Right renal pelvis (tissue), 4 donors: ENCODE measurements around the gene KNG1. TPM values are rescaled to one million over a fixed set of nuclear protein-coding genes. Genes with fewer than 3 reads are reported as not detected.
A peak's percentile ranks its signal among the peaks of the same experiment; 100 is the strongest.

Experiments
- DNase-seq, 4 donors: peaks; one replicate each; pipeline ENCODE4 v3.0.0-alpha.2; 2013; ENCODE audit warnings: low read depth in 4 of 4, low spot score in 3 of 4, missing footprints in 1 of 4
- polyA plus RNA-seq, 4 donors: library from polyadenylated mRNA; unstranded; fragments of 120-200 nt; gene quantifications; one replicate each; pipeline ENCODE4 v1.2.1, GENCODE V29; 2013; ENCODE audit not compliant: insufficient read length in 4 of 4

The KNG1 gene
- polyA plus RNA-seq, 4 donors, result 146 to 179 (median 149) TPM

DNA sequence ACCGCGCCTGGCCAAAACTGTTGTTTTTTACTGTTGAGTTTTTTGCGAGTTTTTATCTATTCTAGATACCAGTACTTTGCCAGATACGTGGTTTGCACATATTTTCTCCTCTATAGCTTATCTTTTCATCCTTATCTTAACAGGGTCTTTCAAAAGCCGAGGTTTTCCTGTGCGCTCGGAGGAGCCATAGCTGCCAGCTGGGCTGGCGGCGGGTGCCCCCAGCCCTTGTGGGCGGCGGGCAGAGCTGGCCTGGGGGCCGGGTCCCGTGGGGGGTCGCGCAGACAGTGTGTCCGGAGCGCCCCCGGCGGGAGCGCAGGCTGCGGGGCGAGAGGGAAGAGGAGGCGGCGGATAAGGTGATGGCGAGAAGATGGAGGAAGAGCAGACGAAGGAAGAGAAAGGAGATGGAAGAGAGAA, 55.1 kb downstream of the KNG1 start:
- no peak for DNase-seq

DNA sequence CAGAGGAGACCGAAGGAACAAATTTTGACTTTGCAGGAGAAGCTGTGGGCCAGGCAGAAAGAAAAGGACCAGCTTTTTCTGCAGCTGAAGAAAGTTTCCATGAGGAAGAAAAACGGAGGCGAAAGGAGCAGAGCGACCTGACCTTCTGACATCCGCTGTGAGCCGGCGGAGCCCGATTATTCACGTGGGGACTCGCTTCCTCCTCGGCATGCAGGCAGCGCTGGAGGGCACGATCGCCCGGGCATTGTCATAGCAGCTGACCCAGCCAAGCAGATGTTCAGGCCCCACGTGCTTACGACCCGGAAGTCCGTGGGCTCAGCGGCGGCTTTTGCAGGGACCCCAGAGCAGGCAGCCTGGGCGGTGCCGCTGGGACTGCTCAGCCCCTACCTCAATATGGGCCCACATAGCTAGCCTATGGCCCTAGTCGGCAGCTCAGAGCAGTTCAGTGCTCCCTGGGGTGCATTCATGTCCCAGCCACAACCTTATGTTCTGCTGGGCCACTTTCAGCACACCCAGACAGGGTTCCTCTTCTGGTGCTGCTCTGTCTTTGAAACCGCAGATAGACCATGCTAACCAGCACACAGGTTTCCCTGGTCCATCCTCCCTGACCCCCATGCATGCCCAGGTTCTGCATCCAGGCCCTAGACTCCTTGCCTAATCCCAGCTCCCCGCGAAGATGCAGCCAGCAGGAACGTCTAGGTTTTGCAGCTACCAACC, 55.7 kb downstream of the KNG1 start:
- no peak for DNase-seq

DNA sequence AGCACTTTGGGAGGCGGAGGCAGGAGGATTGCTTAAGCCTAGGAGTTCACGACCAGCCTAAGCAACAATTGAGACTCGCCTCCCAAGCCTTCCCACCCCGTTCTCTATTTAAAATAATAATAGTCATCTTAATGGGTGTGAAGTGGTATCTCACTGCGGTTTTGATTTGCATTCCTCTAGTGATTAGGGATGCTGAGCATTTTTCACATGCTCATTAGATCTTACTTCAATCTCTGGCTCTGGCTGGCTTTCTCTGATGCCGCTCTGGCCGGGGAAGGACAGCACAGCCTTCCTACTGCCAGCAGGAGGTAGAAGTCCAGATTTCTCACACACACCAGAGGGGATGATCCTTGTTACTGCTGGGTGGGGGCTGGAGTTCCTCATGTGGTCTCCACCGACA, 58.8 kb downstream of the KNG1 start:
- DNase-seq, result no peak

DNA sequence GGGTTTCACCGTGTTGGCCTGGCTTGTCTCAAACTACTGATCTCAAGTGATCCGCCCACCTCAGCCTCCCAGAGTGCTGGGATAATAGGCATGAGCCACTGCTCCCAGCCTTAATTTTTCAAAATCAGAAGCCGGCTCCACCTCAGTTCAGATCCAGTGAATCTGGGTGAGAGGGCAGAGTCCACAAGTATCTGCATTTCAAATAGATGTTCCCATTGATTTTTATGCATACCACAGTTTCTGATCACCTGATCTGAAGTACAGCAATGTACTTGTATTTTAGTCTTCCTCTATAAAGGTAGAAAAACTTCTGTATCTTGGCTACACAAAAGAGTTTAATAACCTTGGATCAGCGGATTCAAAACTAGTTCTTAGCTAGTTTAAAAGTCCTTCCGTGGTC, 62.0 kb downstream of the KNG1 start:
- no peak for DNase-seq

DNA sequence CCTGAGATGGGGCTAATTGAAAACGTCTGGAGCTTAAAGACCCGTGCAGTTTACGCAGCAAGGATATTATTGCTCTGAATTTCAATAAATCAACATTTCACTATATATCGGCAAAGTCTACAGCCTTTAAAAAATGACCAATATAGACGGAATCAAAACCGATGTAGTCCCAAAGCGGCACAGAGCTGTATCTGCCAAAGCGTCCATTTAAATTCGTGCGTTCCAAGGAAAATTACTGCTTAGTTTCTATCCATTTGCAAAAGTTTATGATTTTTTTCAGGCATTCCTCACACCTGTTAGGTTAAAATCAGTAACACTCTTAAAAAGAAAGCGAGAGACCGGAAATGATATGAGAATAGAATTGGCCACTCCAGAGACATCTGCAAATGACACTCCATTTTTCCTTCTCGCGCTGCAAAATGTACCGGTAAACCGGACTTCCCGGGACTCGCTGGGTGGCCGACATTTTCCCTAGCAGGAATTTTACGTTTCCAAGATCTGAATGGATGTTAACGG, 65.4 kb downstream of the KNG1 start:
- no peak for DNase-seq

DNA sequence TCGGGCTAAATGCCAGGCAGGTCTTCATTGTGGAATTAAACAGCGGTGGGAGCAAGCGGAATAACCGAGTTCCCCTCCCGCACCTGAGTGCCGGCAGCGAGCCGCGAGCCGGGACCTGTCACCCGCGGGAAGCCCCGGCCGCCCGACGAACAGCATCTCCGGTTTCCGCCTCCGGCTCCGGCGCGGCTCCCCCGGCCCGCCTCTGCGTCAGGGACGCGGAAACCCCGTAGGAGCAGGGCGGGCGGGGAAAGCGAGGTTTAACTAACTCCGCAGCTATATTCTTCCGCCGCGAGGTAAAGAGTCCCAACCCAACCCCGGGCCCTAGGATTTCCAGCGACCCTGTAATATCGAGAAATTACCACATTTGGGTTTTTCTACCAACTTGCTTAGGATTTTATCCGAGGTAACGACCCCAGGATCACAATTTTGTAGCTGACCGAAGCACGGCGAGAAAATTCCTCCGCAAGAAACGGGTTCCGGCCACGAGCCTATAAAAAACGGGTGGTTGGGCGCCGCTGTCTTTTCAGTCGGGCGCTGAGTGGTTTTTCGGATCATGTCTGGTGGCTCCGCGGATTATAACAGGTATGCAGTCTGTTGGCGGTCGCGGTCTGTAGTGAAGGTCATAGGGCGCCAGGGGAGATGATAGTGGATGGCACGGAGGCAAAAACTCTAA, 66.0 kb downstream of the KNG1 start, which contains the start of gene EIF4A2:
TSS of gene EIF4A2 (plus strand) at position 520 of the 673 bp plus-strand sequence. CDS start at position 554, 34 bp downstream.
- peak; percentile 83 to 91 (median 85) for DNase-seq

DNA sequence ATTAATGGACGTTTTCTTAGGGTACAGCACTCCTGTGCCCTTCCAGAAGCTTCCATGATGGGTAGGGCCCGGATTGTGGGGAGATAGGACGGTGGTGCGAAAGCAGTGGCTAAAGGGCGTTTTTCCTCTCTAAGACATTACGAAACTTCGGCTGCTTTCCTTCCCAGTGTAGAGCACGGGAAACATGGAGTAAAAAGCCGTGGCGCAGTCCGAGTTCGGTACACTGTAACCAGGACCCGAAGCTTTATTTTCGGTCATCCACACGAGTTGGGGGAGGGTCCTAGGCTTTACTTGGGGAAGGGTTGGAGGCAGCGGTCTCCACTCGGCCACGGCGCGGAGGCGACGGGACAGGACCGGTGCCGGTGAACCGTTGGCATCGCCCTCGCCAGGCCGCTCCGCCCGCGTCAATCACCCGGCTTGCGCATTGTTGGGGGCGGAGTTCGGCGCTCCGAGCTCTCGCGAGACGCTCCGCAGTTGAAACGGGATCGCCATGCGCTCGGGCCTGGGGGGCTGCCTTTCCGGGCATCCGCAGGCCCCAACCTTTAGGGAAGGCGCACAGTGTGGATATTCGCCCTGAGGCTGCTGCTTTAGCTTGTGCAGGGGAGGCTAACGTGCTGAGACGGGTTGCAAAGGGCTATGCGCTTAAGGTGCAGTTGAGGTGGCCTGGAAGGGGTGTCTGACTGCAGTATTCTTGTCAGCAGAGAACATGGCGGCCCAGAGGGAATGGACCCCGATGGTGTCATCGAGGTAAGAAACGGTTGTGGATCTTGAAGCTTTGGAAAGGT, 66.8 kb downstream of the KNG1 start:
- peak in 3 of 4 donors; percentile 64 to 76 (median 64) for DNase-seq

DNA sequence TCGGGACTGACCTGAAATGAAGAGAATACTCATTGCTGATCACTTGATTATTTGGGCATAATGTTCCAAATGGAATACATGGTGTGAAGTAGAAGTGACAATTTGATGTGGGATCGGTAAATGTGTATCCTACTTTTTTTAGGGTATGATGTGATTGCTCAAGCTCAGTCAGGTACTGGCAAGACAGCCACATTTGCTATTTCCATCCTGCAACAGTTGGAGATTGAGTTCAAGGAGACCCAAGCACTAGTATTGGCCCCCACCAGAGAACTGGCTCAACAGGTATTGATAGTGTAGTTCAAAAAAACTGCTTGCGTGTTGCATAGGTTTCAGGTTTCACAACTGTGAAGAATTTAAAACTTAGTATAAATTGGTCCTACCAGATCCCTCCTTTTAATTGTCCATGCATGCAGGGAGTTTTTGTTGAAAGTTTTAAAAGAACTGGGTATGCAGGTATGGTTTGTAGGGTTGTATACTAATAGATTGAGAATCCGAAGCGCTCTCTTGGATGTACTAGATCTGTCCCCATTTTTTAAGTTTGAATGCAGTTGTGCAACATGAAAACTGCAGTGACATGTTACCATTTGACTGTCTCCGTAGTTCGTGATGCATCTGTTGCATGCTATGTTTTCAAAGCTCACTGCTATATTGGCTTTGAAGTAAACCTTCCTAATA, 67.8 kb downstream of the KNG1 start:
- DNase-seq, result no peak

DNA sequence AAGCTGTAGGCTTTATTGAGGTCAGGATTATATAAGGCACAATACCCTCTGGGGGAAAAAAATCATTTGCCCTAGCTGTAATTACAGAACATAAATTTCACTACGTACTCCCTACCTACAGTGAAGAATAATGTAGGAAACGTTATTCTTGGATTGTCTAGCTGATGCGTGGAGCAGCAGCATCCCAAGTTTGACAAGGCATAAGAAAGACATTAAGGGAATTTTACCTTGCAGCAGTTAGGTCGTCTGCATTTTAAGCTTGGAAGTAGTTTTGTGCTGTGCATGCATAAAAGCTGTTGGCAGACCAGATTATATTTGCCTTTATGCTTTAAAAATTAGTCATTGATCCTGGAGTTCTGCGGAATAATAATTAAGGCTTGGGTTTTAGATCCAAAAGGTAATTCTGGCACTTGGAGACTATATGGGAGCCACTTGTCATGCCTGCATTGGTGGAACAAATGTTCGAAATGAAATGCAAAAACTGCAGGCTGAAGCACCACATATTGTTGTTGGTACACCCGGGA, 68.4 kb downstream of the KNG1 start:
- DNase-seq, result no peak

DNA sequence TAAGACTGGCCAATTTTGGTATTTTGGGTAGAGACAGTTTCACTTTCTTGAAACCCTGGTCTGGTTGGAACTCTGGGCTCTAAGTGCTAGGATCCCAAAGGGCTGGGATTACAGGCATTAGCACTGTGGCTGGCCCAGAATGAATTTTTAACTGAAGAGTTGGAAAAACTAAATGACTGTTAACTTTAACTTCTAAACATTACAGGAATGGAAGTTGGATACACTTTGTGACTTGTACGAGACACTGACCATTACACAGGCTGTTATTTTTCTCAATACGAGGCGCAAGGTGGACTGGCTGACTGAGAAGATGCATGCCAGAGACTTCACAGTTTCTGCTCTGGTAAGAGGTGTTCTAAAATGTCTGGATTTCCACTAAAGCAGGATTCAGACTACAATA, 69.8 kb downstream of the KNG1 start:
- no peak for DNase-seq

DNA sequence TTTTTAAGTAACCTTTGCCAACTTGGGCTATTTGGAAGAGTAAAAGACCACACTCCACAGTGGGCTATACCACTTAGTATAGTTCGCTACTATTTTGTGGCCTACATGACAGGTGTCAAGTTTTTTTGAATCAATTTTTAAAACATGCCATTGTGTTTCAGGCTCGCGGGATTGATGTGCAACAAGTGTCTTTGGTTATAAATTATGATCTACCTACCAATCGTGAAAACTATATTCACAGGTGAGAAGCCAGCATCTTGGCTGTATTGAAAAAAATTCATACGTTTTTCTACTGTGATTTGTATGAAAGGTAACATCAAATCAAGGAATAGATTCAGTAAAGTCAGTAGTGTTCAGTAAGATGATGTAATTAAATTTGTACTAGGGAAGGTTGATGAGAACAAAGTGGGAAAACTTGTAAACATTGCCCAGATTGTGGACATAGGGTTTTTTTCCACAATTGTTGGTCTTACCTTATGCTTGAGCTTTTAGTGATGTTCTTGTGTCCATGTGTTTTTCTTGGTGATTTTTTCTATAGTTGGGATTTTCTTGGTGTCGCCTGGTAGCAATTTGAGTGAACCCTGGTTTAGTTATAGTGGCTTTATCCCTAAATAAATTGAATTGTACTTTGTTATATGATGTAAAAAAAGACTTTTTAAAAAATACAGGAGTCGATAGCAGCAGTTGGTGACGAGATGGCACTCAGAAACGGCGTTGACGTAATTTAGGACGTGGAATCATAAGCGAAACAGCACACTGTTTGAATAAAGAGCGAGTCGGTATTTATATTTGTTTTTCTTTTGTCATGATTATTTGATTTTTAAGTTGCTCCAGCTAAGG, 70.7 kb downstream of the KNG1 start:
- no peak for DNase-seq

DNA sequence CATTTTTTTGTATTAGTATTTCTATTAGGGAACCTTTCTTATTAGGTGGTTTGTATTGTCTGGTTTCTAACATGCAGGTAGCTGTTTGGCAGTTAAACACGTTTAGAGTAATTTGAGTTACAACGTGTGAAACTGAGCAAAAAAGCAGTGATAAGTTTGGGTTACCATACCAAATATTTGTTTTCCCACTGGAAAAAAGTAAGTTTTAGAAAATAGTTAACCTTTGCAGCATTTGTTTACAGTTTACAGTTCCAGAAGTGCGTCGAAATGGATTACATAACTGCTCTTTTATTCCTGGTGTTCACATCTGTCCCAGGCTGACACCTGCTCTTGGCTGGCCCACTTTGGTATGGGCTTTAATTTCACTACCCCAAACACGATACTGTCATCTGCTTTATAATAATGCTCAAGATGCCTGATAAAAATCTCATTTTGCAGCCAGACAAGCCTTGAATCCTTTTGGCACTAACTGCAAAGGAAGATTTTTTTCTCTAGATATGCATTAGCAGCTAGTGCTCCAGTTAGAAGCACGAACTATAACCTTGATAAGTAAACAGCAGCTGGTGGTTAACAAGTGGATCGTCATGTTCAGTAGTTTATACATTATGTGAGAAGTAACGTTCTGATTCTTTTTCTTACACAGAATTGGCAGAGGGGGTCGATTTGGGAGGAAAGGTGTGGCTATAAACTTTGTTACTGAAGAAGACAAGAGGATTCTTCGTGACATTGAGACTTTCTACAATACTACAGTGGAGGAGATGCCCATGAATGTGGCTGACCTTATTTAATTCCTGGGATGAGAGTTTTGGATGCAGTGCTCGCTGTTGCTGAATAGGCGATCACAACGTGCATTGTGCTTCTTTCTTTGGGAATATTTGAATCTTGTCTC, 71.6 kb downstream of the KNG1 start:
- no peak for DNase-seq

DNA sequence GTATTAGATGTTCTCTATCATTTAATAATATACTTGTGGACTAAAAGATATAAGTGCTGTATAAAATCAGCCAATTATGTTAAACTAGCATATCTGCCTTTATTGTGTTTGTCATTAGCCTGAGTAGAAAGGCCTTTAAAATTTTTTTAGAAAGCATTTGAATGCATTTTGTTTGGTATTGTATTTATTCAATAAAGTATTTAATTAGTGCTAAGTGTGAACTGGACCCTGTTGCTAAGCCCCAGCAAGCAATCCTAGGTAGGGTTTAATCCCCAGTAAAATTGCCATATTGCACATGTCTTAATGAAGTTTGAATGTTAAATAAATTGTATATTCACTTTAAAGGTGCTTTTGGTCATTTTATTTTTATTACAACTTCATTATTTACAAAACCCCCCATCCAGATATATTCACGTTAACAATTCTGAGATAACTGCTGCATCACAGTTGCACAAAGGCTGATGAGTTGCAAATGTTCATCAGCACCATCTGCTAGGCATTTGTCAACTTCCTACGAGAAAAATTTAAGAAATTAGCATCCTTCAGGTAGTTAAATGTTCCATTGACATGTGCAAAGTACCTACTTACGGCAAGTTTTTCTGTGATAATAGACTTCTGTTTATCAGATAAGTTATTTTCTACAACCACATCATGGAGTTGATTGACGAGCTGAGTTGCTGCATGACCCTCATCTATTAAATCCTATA, 72.5 kb downstream of the KNG1 start:
- no peak for DNase-seq

DNA sequence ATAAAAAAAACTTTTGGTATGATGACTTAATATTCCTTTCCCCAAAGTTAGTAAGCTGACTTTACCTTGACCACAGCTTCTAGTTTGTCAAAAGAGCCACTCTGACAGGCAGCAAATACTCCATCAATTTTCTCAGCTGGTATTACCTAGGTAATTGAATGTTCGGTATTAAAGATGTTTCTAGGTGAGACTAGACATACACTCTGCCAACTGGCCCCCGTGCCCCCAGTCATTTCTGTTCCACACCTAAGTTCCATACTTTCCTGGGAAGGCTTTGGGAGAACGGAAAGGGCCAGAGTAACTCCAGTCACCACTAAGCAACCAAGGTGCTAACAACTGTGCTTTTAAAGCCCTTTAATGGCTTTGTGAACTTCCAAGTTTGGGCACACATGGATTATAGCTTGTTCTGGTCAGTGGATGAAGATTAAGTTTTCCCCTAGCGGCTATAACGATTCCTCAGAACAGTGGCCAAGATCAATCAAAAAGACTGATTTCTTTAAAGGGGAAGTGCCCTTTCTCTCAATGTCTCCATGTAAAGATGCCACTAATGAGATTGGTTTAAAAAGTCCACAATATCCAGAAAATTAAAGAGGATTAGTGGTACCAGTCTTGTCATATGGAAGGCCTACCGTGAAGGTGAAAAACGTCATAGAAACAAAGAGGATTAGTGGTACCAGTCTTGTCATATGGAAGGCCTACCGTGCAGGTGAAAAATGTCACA, 73.3 kb downstream of the KNG1 start:
- DNase-seq, result no peak
